RKO (cell line): Measurements from ENCODE around the gene LCP1.
A peak's percentile ranks its signal among the peaks of the same experiment; 100 is the strongest.

Experiments used
- DNase-seq: peaks from one replicate; pipeline ENCODE4 v3.0.0-alpha.2; 2016; ENCODE audit warnings: low spot score

Gene LCP1

GRCh38 chr13:46158983-46159382 lies 23.0 kb downstream of the LCP1 start:
- no peak for DNase-seq

GRCh38 chr13:46158222-46158621 lies 23.8 kb downstream of the LCP1 start:
- DNase-seq = no peak

GRCh38 chr13:46154136-46154801 lies 27.7 kb downstream of the LCP1 start:
- no peak for DNase-seq

- no peak for DNase-seq
Observed at GRCh38 chr13:46152627-46153328, 29.2 kb downstream of the LCP1 start.

- DNase-seq = no peak
Observed at GRCh38 chr13:46150134-46150693, 31.8 kb downstream of the LCP1 start.

- peak; percentile 49 for DNase-seq
Observed at GRCh38 chr13:46149272-46150133, 32.5 kb downstream of the LCP1 start.

GRCh38 chr13:46146898-46147297 lies 35.1 kb downstream of the LCP1 start:
- DNase-seq = no peak

GRCh38 chr13:46145950-46146349 lies 36.0 kb downstream of the LCP1 start:
- DNase-seq = no peak

- no peak for DNase-seq
Observed at GRCh38 chr13:46145135-46145534, 36.8 kb downstream of the LCP1 start.

- no peak for DNase-seq
Observed at GRCh38 chr13:46143184-46143701, 38.7 kb downstream of the LCP1 start.

- no peak for DNase-seq
Observed at GRCh38 chr13:46142776-46143175, 39.2 kb downstream of the LCP1 start.

GRCh38 chr13:46140044-46140443 lies 41.9 kb downstream of the LCP1 start:
- no peak for DNase-seq

- DNase-seq = no peak
Observed at GRCh38 chr13:46137627-46138317, 44.2 kb downstream of the LCP1 start.

GRCh38 chr13:46136688-46137087 lies 45.3 kb downstream of the LCP1 start:
- no peak for DNase-seq

GRCh38 chr13:46134961-46135522 lies 46.9 kb downstream of the LCP1 start:
- no peak for DNase-seq

GRCh38 chr13:46134494-46134893 lies 47.5 kb downstream of the LCP1 start:
- no peak for DNase-seq

- no peak for DNase-seq
Observed at GRCh38 chr13:46132109-46132508, 49.9 kb downstream of the LCP1 start.

GRCh38 chr13:46131705-46132104 lies 50.3 kb downstream of the LCP1 start:
- DNase-seq = no peak

- no peak for DNase-seq
Observed at GRCh38 chr13:46129955-46130618, 51.9 kb downstream of the LCP1 start.

GRCh38 chr13:46129124-46129523 lies 52.9 kb downstream of the LCP1 start:
- no peak for DNase-seq
